BJ (cell line): ENCODE measurements around the gene CNP. TPM values are rescaled to one million over a fixed set of nuclear protein-coding genes. Genes with fewer than 3 reads are reported as not detected.

Experiments used
- CTCF ChIA-PET: fragments of 350-600 bp; formaldehyde crosslinking; extraction: SDS; loops from one replicate; lab custom pipeline; 2021; ENCODE audit warnings: antibody characterized with exemption, inconsistent platforms; lab: Yijun Ruan, JAX
- POLR2A ChIA-PET: fragments of 300-600 bp; sonication (Branson Sonifier 250); formaldehyde crosslinking; extraction: SDS; loops from one replicate; lab custom pipeline; 2021; ENCODE audit warnings: antibody characterized with exemption; lab: Charles Lee
- DNase-seq: peaks from one replicate; pipeline ENCODE4 v3.0.0-alpha.2; 2011; ENCODE audit warnings: low read depth
- H3K27me3 ChIP-seq: 2 replicates; pipeline ENCODE4 v1.6.0; 2011; ENCODE audit warnings: low read length; ENCODE audit not compliant: control insufficient read depth, insufficient read depth
- H3K36me3 ChIP-seq: 2 replicates; pipeline ENCODE4 v1.5.1; 2011; ENCODE audit warnings: low read length; ENCODE audit not compliant: control insufficient read depth, insufficient read depth
- H3K4me3 ChIP-seq: 2 replicates; pipeline ENCODE4 v1.5.1; 2011; ENCODE audit warnings: low read depth, mild to moderate bottlenecking, control low read depth, low read length
- CTCF ChIP-seq: IDR thresholded peaks from 2 replicates; pipeline ENCODE4 v1.5.1; 2011; ENCODE audit warnings: low read depth, mild to moderate bottlenecking, control low read depth, inconsistent platforms, low read length, moderate library complexity; ENCODE audit not compliant: insufficient read depth
- polyA plus RNA-seq: library from polyadenylated mRNA; depleted of rRNA; stranded (reverse); fragments of >200 nt; gene quantifications from 2 replicates; pipeline ENCODE4 v1.2.3, GENCODE V29; 2011

Gene CNP
- polyA plus RNA-seq, 1 experiment = 66.2 TPM

- H3K27me3 ChIP-seq = no peaks in the 10 kb centered on the region
- no peak for DNase-seq
- ChIA-PET POLR2A (no interaction called here), CTCF (interaction anchor here (0.5 to 0.9 kb wide), 4 partner anchors 8 to 558 kb away, joined by 3 read pairs; partner anchors contain the start of gene NKIRAS2)
- no peak overlapping the region for H3K4me3 ChIP-seq
- peaks cover 56% of the 10 kb centered on the region for H3K36me3 ChIP-seq
- no peak for TF ChIP-seq CTCF
Measured at GRCh38 chr17:41972571-41973407, 6.2 kb downstream of the CNP start.

GRCh38 chr17:41973408-41973811 lies 6.8 kb downstream of the CNP start:
- ChIA-PET CTCF (interaction anchor here (0.6 to 0.9 kb wide), 2 partner anchors 14 to 47 kb away, joined by 3 read pairs; partner anchors contain the start of gene NKIRAS2), POLR2A (no interaction called here)
- Histone ChIP-seq H3K4me3 (no peak overlapping the region), H3K36me3 (peaks cover 58% of the 10 kb centered on the region), H3K27me3 (no peaks in the 10 kb centered on the region)
- no peak for DNase-seq
- TF ChIP-seq CTCF = no peak

- peaks cover 54% of the 10 kb centered on the region for H3K36me3 ChIP-seq
Measured at GRCh38 chr17:41974031-41974430, 7.4 kb downstream of the CNP start.

GRCh38 chr17:41974658-41975057 lies 8.1 kb downstream of the CNP start:
- TF ChIP-seq CTCF = no peak
- no peak overlapping the region for H3K4me3 ChIP-seq
- CTCF ChIA-PET = no interaction called here
- no peak for DNase-seq
- POLR2A ChIA-PET = interaction anchor here (0.7 kb wide), 1 partner anchor 8 kb away, joined by 3 read pairs; no protein-coding TSS in a partner anchor
- H3K27me3 ChIP-seq = no peaks in the 10 kb centered on the region
- peaks cover 52% of the 10 kb centered on the region for H3K36me3 ChIP-seq

More at GRCh38 chr17:41974031-41974430, 7.4 kb downstream of the CNP start:
- Histone ChIP-seq H3K4me3 (no peak overlapping the region), H3K27me3 (no peaks in the 10 kb centered on the region)
- DNase-seq = no peak
- ChIA-PET CTCF (no interaction called here), POLR2A (interaction anchor here (0.7 kb wide), 1 partner anchor 8 kb away, joined by 3 read pairs; no protein-coding TSS in a partner anchor)
- no peak for TF ChIP-seq CTCF
